ENCODE data around the gene SLC66A2. TPM values are rescaled to one million over a fixed set of nuclear protein-coding genes. Genes with fewer than 3 reads are reported as not detected.

Gene SLC66A2
- total RNA-seq, 1 donor from 2014 or later, result 65.2 TPM

DNA sequence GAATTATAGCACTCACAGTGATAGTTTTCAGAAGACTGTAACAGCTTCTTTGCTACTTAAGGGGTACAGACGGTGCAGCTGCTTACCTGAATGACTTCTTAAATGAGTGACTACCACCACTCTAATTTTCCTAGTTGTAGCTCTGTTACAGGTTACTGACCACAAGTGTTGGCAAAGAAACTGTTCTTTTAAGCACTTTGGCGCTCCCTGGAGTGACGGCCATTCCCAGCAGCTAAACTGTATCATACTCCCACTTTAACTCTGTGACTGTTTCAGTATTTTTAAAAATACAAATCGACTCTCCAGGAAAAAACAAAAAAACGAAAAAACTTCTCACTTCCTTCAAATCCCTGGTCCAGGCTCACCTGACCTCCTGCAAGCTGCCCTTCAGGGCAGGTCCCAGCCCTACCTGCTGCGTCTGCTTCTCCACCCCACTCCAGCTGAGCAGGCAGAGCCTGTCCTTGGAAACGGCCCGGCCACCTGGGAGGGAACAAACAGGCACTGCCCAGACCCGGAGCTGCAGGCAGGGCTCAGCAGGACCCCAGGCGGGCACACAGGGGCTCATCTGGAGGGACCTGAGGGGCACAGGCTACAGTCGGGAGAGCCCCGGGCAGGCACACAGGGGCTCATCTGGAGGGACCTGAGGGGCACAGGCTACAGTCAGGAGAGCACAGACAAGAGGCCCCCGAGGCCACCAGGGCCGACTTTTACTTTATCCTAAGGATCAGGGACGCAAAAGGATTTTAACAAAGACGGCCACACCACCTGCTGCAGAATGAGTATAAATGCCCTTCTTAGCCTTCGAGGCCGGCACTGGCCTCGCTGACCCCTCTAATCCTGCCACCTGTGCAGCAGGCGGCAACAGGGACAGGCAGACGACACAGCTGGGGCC lies 24.5 kb downstream of the SLC66A2 start:
- DNase-seq (ENCODE audit: low spot score) (peak; percentile 48), ATAC-seq (no peak)
- intact Hi-C loops (cut with DNase I), result no loop called here

DNA sequence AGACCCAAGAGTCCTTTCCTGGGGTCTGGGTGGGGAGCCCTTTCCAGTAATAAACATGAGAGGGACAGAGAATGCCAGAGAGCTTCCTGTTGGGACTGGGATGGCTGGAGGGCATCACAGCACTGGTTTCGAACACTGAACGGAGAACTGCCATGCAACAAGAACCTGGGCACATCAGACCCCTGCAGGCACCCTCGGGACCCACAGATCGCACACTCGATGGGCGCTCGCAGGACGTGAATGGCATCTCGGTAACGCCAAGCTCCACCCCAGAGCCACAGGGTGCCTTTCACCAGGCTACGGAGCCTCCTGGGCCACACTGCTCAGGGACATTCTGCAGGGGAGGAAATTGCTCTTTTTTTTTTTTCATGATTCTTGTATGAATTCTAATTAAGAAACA lies 25.1 kb downstream of the SLC66A2 start:
- no peak for ATAC-seq
- intact Hi-C loops (cut with DNase I), result no loop called here
- DNase-seq (ENCODE audit: low spot score), result peak; percentile 42

DNA sequence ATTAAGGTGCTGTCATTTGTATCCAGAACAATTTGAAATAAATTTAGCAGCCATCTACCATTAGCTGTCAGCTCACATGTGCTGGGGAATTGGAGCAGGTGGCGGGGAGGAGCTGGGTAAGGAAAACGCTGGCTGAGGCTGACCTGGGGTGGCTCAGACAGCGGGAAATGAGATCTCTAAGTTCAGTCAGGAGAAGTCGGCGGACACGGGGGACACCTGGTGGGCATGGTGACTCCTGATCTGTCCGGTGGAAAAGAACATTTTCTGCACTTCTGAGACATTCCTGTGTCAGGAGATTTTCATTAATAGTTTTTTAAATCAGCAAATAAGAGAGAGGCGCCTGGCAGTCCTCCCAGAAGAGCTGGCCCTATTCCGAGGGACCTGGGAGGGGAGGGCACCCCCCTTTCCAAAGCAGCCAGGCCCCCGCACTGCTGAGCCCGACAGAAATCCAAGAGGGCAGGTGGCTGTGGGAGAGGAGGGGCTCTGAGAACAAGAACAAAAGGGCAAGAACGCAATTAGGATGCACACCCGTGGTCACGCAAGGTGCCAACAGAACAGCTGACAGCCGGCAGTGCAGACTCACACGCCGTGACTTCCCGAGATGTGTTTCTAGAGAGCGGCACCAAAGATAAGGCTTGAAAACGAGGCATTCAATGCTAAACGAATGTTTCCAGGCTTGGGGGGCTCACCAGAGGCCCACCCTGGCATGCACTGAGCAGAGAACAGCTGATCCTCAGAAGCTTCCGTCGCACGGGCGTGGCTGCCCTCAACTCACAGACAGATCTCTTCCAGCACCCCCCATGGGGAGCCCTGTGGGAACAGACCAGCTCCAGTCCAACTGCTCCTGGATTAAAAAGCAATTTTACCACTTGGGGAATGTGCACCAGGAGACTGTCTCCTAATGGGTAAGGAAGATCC lies 26.4 kb downstream of the SLC66A2 start:
- peak; percentile 66 for DNase-seq (ENCODE audit: low spot score)
- intact Hi-C loops (cut with DNase I), result no loop called here
- ATAC-seq, result peak; percentile 90

DNA sequence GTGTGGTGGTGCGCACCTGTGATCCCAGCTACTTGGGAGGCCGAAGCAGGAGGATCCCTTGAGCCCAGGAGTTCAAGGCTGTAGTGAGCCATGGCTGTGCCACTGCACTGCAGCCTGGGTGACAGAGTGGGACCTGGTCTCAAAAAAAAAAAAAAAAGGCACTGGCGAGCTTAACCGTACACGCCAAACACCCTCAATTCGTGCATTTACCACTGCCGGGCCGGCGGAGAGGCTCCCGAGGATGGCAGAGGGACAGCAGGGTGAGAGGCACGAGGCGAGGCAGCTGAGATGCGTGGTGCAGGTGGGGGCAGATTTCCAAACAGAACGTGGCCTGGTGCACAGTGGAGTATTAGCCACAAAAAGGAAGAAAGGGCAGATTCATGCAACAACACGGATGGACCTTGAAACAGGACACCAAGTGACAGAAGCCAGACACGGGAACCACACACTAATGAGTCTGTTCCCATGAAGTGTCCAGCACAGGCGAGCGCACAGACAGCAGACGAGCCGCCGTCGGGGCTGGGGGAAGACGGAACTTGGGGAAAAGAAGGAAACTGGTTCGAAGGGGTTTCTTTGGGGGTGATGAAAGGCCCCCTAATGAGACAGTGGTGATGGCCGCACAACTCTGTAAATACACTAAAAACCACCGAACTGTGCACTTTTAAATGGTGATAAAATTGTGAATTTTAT lies 27.4 kb downstream of the SLC66A2 start:
- DNase-seq (ENCODE audit: low spot score) (peak; percentile 42), ATAC-seq (no peak)
- intact Hi-C loops (cut with DNase I), result no loop called here

DNA sequence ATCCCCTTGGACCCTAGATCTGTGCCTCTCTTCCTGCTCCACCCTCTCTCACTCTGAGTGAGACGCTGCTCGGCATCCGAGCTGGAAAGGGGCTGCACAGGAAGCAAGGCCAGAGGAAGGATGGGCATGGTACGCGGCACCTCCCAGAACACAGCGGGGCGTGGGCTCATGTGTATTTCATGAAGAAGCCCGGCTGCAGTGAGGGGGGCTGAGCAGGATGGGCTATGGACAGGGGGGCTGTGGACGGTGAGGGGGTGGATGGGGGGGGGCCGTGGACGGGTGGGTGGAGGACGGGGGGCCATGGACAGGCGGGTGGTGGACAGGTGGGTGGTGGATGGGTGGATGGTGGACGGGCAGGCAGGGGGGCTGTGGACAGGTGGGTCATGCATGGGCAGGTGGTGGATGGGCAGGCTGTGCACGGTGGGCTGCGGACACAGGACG lies 28.5 kb downstream of the SLC66A2 start:
- intact Hi-C loops (cut with DNase I), result no loop called here
- ATAC-seq (no peak), DNase-seq (ENCODE audit: low spot score) (peak; percentile 47)

DNA sequence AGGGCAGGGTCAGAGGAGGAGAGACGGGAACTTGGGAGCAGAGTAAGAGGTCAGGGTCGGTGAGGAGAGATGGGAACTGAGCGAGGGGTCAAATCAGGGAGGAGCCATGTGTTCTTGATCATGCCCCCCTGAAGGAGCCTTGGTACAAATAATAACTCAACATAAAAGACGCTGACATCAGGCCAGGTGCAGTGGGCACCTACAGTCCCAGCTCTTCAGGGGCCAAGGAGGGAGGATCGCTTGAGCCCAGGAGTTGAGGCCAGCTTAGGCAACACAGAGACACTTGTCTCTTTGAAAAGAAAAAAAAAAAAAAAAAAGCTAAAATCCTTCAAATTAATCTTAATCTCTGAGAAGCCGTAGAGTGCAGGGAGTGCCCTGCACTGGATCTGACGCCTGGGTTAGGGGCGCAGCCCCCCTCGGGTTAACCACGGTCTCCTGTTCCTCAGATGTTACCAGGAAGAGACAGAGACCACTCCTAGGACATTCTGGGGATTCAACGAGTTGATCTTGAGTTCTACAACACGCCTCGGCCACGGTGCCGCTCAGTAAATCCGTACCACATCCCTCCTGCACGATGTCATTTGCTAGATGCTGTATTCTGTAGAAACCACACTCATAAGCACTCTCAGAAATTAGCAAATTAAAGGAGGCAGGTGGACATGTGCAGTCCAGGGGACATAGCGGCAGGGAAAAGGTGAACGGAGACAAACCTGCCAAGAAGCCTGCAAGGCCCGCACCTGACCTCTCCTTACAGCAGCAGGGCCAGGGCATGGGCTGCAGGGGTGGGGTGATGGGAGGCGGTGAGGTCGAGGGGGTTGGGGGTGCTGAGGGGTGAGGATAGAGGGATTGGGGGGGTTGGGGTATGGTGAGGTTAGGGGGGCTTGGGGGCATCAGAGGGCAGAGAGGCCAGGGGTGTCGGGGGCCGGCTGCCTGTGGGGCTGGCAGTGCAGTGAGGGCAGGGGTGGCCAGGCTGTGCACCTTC lies 29.2 kb downstream of the SLC66A2 start:
- ATAC-seq (no peak), DNase-seq (ENCODE audit: low spot score) (peak; percentile 45)
- intact Hi-C loops (cut with DNase I), result no loop called here

DNA sequence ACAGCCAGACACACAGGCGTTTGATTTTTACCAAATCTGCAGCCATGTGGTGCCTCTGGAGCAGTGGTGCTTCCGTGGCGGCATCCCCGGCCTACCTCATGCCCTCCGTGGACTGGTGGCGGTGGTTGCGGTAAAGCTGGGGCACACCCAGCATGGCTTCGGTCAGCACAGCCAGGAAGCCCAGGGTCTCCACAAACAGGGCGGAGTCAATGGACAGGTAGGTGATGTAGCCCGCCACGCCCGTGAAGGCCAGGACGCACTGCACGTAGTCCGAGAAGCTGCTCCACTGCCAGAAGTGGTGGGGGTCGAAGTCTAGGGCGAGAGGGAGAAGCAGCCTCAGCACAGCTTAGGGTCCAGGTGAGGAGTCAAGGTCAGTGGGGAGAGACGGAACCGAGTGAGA lies 32.4 kb downstream of the SLC66A2 start:
- DNase-seq (ENCODE audit: low spot score) (peak; percentile 51), ATAC-seq (no peak)

DNA sequence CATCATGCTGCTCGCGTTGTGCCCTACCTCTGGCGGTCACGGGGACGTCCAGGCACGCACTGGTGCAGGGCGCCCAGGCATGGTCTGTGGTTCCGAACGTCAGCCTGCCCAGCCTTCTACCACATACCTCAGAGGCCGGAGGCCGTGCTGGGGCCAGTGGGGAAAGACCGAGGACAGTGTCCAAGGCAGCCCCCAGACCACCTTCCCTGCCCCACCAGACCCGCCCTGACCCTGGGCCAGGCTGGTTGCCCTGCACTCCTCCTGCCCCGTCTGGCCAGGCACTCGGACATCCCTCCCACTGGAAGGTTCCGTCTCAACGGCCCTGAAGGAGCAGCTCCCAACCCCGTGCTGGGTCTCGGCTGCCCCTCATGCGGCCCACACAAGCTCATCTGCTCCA lies 32.8 kb downstream of the SLC66A2 start:
- DNase-seq (ENCODE audit: low spot score), result peak; percentile 50
- peak; percentile 23 for ATAC-seq
- intact Hi-C loops (cut with DNase I), result no loop called here

More for the DNA sequence above, 32.4 kb downstream of the SLC66A2 start:
- intact Hi-C loops (cut with DNase I), result no loop called here

DNA sequence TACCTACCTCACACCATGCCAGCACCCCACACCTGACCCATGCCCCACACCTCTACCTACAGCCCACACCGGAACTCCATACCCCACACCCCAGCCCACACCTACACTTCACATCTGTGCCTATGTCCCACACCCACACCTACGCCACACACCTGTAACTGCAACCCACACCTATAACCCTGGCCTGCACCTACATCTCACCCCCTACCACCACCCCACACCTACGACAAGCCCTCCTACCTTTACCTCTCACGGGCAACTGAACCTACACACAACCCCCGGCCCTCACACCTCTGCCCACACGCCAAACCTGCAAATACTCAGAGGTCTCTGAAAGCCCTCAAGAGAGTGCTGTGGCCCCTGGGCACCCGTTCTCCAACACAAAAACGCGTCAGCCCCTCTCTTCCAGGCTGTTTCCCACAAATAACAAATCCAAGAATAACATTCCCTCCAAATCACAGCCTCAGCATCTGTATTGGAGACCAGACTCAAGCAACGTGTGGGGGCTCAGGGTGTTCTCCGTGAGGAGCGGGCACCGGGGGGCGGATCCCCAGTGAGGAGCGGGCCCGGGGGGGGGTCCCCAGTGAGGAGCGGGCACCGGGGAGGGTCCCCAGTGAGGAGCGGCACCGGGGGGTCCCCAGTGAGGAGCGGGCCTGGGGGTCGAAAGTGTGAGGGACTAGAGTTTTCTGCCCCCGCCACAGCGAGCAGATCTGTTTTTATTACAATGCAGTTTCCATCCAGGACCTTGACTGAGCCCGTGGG lies 33.4 kb downstream of the SLC66A2 start:
- ATAC-seq, result peak; percentile 24
- intact Hi-C loops (cut with DNase I), result no loop called here
- peak; percentile 35 for DNase-seq (ENCODE audit: low spot score)

DNA sequence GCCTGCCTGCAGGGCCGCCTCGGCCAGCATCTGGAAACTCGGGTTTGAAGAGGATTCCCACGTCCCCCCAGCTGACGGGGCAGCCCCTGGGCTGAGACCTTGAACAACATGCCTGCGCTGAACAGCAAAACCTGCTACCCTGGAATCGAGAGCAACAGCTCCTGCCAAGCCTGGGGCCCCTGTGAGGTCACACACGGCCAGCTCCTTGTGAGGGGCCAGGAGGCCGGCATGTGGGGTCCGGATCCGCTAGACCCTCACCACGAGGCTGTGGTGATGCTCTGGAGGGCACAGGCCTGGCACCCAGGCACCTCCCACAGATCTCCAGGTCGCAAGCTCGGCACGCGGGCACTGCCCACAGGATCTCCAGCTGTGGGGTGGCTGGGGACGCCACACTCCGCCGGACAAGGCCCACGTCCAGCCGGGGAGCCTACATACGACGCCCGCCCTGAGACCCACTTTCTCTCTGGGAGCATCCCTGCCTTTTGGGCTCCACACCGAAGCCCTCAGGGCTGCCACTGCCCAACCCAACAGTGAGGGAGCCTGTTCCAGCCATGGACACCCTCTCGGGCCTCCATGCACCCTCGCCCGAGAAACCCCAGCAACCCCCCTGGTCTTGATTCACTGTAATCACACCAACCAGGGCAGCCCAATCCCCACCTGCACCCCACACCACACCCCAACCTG lies 34.1 kb downstream of the SLC66A2 start:
- no peak for ATAC-seq
- intact Hi-C loops (cut with DNase I), result no loop called here
- peak; percentile 51 for DNase-seq (ENCODE audit: low spot score)

DNA sequence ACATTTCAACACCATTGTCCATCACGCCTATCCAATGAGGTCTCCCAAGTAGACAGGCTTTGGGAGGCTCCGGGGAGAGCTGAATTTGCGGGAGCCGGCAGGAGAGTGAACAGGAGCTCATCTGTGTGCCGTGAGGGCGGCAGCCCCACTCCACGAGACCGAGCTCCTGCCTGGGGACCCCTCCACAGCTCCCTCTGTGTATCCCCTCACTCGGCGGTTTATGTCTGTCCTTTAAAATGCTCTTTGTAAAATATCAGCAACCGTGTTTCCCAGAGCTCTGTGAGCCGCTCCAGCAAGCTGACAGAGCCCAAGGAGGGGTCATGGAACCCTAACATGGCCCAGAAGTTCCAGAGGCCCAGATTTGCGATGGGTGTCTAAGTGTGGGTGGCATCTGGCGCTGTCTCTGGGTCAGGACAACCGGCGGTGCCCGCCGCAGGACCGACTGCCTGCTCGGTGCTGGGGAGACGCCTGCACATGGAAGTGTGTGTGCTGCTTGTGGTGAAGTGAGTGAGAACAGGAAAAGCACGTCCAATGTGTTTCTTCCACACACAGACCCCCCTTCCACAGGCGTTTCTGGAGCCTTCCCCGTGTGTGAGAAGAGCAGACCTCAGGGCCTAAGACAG lies 34.8 kb downstream of the SLC66A2 start:
- ATAC-seq (no peak), DNase-seq (ENCODE audit: low spot score) (peak; percentile 40)
- intact Hi-C loops (cut with DNase I), result no loop called here

DNA sequence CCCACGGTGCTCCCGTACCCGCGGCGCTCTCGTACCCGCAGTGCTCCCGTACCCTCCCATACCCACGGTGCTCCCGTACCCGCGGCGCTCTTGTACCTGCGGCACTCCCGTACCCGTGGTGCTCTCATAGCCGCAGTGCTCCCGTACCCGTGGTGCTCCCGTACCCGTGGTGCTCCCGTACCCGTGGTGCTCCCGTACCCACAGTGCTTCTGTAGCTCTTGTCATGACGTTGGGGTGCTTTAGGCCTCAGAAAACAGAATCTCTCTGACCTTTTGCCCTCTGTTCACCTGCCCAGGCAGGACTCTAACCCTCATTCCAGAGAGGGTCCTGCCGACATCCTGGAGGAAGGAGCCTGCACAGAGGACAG lies 35.3 kb downstream of the SLC66A2 start:
- intact Hi-C loops (cut with DNase I), result no loop called here
- no peak for ATAC-seq

DNA sequence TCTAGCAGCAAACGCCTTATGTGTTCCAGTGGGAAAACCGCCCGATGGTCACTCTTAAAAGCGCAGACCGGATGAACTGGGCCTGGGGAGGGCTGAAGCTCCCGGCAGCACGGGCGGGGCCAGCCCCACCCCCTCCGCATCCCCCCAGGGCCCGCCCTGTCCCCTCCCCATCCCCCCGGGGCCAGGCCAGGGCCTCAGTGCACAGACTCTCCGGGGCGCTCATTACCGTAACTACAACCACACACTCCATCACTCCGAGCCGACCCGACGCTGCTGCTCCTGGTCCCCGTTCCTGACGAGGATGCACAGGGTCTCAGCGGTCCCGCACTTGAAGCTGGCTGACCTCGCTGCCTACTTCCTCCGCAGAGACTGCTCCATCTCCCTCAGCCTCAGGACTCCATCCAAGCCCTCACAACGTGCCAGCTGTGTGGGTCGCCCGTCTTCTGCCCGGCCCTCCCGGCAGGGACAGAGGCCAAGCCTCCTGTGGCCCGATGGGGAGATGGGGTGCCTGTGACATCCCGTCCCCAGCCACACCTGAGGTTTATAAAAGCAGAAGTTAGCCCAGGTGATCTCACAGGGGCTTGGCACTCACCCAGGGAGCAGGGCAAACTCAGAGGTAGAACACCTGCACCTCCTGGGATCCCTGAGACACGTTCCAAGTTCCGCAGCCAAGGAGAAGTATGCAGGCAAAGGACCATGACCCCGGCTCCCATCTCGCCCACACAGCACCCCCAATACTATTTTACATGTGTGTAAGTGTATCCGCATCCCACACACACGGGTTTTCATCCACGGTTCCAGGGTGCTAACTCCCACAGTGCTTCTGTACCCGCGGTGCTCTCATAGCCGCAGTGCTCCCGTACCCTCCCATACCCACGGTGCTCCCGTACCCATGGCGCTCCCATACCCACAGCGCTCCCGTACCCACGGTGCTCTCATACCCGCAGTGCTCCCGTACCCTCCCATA lies 36.0 kb downstream of the SLC66A2 start:
- intact Hi-C loops (cut with DNase I), result no loop called here
- DNase-seq (ENCODE audit: low spot score), result peak; percentile 45
- peak; percentile 6 for ATAC-seq

More for the DNA sequence above, 35.3 kb downstream of the SLC66A2 start:
- peak; percentile 35 for DNase-seq (ENCODE audit: low spot score)

DNA sequence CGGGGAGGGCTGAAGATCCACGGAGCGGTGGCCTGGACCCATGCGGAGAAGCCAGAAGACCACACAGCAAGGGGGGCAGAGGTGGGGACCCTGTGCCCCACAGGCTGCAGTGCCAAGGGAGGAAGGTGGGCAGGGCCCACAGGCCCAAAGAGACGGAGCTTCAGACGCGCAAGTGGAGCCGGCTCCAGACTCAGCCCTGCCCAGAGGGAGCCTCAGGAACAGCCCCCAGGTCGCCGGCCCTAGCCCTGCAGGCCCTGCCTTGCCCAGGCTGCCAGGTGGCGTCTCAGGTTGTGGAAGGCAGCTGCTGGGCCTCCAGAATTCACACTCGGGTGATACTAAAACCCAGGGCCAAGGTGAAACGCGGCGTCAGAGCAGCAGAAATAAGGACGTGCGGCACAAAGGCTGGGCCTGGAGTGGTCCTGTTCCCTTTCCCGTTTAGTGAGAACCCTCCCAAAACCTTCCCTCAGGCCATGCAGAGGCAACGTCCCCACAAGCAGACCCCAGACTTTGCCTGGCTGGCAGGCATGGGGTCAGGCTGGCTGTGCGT lies 36.8 kb downstream of the SLC66A2 start:
- intact Hi-C loops (cut with DNase I), result no loop called here
- peak; percentile 33 for DNase-seq (ENCODE audit: low spot score)
- ATAC-seq, result no peak
